Nucleus accumbens (tissue), 56 donors: ENCODE measurements around the gene ZNF562.

Source experiments
- DNase-seq, 56 donors: peaks; one replicate each; lab custom pipeline; 2025; lab: John Stamatoyannopoulos, UW

The ZNF562 gene

GRCh38 chr19:9645472-9645871, 29.4 kb downstream of the ZNF562 start:
- DNase-seq = no peak

GRCh38 chr19:9644472-9644871, 30.4 kb downstream of the ZNF562 start:
- DNase-seq = peak in 2 of 56 donors; percentile 1 to 5

GRCh38 chr19:9641810-9642209, 33.1 kb downstream of the ZNF562 start:
- DNase-seq = no peak

- no peak for DNase-seq
These were observed 33.9 kb downstream of the ZNF562 start for GRCh38 chr19:9640956-9641355.

- DNase-seq = no peak
These were observed 38.9 kb downstream of the ZNF562 start for GRCh38 chr19:9636018-9636417.

- DNase-seq = no peak
These were observed 47.0 kb downstream of the ZNF562 start for GRCh38 chr19:9627856-9628255.

GRCh38 chr19:9622531-9622930, 52.4 kb downstream of the ZNF562 start:
- no peak for DNase-seq

GRCh38 chr19:9621156-9622037, 53.5 kb downstream of the ZNF562 start, which contains the start of gene ZNF561:
Gene ZNF561, minus strand, starts transcription at chr19:9621232. Its CDS starts 1,776 bp downstream, at chr19:9619456.
- DNase-seq = peak in 54 of 56 donors; percentile 59 to 95 (median 85)

- peak in 2 of 56 donors; percentile 8 to 24 for DNase-seq
These were observed 54.1 kb downstream of the ZNF562 start for GRCh38 chr19:9620842-9621155.

- DNase-seq = no peak
These were observed 59.1 kb downstream of the ZNF562 start for GRCh38 chr19:9615844-9616243.

GRCh38 chr19:9610484-9611113, 64.3 kb downstream of the ZNF562 start:
- DNase-seq = no peak

GRCh38 chr19:9608912-9609311, 66.0 kb downstream of the ZNF562 start:
- no peak for DNase-seq

- peak in 1 of 56 donors; percentile 12 for DNase-seq
These were observed 77.9 kb downstream of the ZNF562 start for GRCh38 chr19:9597027-9597426.
